ENCODE measurements around the gene TBC1D24. TPM values are rescaled to one million over a fixed set of nuclear protein-coding genes. Genes with fewer than 3 reads are reported as not detected.
"Not testable (repeated sequence)": the region's sequence is repeated elsewhere in the genome, so short reads cannot be mapped to it uniquely, and the experiment has no call there.

TBC1D24 gene
- total RNA-seq, 1 donor from 2014 or later = 43.7 TPM

GRCh38 chr16:2436110-2436509 lies 38.8 kb upstream of the TBC1D24 start:
- intact Hi-C loops (cut with DNase I) = no loop called here
- no peak for ATAC-seq
- DNase-seq = peak; percentile 46
- H3K4me1 ChIP-seq = no peaks in the 10 kb centered on the region
- no peaks in the 10 kb centered on the region for H3K27me3 ChIP-seq
- no peak for TF ChIP-seq CTCF (IDR thresholded peaks at IDR 0.05)
- no peak overlapping the region for H3K4me3 ChIP-seq
- H3K9me3 ChIP-seq = no peaks in the 10 kb centered on the region
- peaks cover 4% of the 10 kb centered on the region for H3K36me3 ChIP-seq
- no peak overlapping the region for H3K27ac ChIP-seq

- TF ChIP-seq CTCF (IDR thresholded peaks at IDR 0.05) = no peak
- ATAC-seq (no peak), DNase-seq (peak; percentile 29)
- Histone ChIP-seq H3K27me3 (no peaks in the 10 kb centered on the region), H3K9me3 (no peaks in the 10 kb centered on the region), H3K4me3 (no peak overlapping the region), H3K4me1 (no peaks in the 10 kb centered on the region), H3K36me3 (peaks cover 4% of the 10 kb centered on the region), H3K27ac (no peak overlapping the region)
- intact Hi-C loops (cut with DNase I) = no loop called here
Observed at GRCh38 chr16:2437032-2437790, 37.7 kb upstream of the TBC1D24 start.

DNA sequence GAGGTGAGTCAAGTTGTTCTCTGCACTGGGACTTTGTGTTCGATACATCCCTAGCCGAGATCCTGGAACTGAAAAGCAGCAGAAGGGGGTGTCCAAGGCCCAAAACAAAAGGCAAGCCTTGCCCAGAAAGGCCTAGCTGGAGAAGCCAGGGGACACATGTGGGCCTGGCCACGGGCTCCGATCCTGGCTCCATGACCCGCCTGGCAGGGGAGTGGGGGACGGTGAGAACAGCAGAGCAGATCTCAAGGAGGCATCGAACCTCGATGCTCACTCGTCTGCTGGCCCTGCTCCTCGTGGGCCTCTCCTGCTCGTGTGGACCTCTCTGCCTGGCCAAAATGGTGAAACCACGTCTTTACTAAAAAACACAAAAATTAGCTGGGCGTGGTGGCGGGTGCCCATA lies 36.8 kb upstream of the TBC1D24 start:
- Histone ChIP-seq H3K4me1 (no peaks in the 10 kb centered on the region), H3K4me3 (no peak overlapping the region), H3K9me3 (no peaks in the 10 kb centered on the region), H3K27ac (no peak overlapping the region), H3K36me3 (peaks cover 4% of the 10 kb centered on the region), H3K27me3 (no peaks in the 10 kb centered on the region)
- TF ChIP-seq CTCF (IDR thresholded peaks at IDR 0.05) = no peak
- intact Hi-C loops (cut with DNase I) = no loop called here
- DNase-seq (no peak), ATAC-seq (no peak)

- Histone ChIP-seq H3K27me3 (no peaks in the 10 kb centered on the region), H3K9me3 (no peaks in the 10 kb centered on the region), H3K27ac (no peak overlapping the region), H3K4me1 (no peaks in the 10 kb centered on the region), H3K4me3 (no peak overlapping the region), H3K36me3 (peaks cover 4% of the 10 kb centered on the region)
- TF ChIP-seq CTCF (IDR thresholded peaks at IDR 0.05) = no peak
- intact Hi-C loops (cut with DNase I) = no loop called here
- DNase-seq (no peak), ATAC-seq (peak; percentile 38)
Observed at GRCh38 chr16:2439598-2439997, 35.3 kb upstream of the TBC1D24 start.

DNA sequence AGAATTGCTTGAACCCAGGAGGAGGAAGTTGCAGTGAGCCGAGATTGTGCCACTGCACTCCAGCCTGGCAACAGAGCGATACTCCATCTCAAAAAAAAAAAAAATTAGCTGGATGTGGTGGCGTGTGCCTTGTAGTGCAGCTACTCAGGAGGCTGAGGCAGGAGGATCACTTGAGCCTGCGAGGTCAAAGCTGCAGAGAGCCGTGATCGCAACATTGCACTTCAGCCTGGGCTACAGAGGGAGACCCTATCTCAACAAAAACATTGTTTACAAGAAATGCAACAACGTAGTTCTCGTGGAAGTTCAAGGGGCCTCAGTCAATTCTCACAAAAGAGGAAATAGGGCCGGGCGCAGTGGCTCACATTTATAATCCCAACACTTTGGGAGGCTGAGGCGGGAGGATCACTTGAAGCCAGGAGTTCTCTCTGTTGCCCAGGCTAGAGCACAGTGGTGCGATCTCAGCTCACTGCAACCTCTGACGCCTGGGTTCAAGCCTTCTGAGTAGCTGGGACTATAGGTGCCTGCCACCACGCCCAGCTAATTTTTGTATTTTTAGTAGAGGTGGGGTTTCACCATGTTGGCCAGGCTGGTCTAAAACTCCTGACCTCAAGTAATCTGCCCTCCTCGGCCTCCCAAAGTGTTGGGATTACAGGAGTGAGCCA lies 33.7 kb upstream of the TBC1D24 start:
- ATAC-seq; H3K4me1 ChIP-seq; H3K36me3 ChIP-seq; H3K27ac ChIP-seq; H3K9me3 ChIP-seq; H3K27me3 ChIP-seq; intact Hi-C loops (cut with DNase I); DNase-seq; H3K4me3 ChIP-seq: not testable (repeated sequence)

DNA sequence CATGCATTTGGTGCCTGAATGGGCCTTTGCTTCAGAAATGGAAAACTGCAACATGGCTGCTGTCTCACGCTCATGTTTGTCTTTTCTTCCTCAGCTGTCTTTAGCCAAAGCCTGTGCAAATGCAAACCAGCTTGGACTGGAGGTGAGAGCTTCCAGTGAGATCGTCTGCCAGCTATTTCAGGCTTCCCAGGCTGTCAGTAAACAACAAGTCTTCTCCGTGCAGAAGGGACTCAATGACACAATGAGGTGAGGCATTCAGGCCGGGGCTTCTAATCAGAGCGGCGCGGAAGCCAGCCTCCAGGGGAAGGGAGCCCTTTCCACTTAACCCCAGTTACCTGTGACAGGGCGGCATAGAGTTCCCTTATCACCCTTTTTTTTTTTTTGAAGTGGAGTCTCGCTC lies 31.4 kb upstream of the TBC1D24 start:
- Histone ChIP-seq H3K36me3 (peaks cover 8% of the 10 kb centered on the region), H3K9me3 (no peaks in the 10 kb centered on the region), H3K27ac (no peak overlapping the region), H3K4me3 (no peak overlapping the region), H3K4me1 (no peaks in the 10 kb centered on the region), H3K27me3 (no peaks in the 10 kb centered on the region)
- ATAC-seq (no peak), DNase-seq (no peak)
- intact Hi-C loops (cut with DNase I) = no loop called here
- no peak for TF ChIP-seq CTCF (IDR thresholded peaks at IDR 0.05)

Data from upper lobe of right lung (tissue), 1 donor.